ENCODE results near the gene VAMP2.

Gene VAMP2

GRCh38 chr17:8117367-8117979 lies 45.3 kb downstream of the VAMP2 start:
- Histone ChIP-seq H3K27me3 (ENCODE audit: low read depth, low read length) (peaks cover 37% of the 10 kb centered on the region), H3K9me3 (ENCODE audit: control insufficient read depth in 1 of 2, low read length in 2 of 2) (no peaks in the 10 kb centered on the region), H3K4me1 (ENCODE audit: control insufficient read depth in 1 of 2, insufficient read depth in 2 of 2, low read length in 2 of 2) (peaks cover 20 to 36% of the 10 kb centered on the region in 2 donors), H3K4me3 (ENCODE audit: low read depth in 1 of 2, low read length in 2 of 2) (peak overlapping the region; percentile 75 to 84), H3K27ac (ENCODE audit: low read length) (no peak overlapping the region), H3K36me3 (ENCODE audit: control insufficient read depth in 1 of 2, insufficient read depth in 2 of 2, low read length in 2 of 2) (no peaks in the 10 kb centered on the region)

GRCh38 chr17:8116776-8117175 lies 46.0 kb downstream of the VAMP2 start:
- Histone ChIP-seq H3K9me3 (ENCODE audit: control insufficient read depth in 1 of 2, low read length in 2 of 2) (no peaks in the 10 kb centered on the region), H3K27me3 (ENCODE audit: low read depth, low read length) (peaks cover 41% of the 10 kb centered on the region), H3K4me1 (ENCODE audit: control insufficient read depth in 1 of 2, insufficient read depth in 2 of 2, low read length in 2 of 2) (peaks cover 20 to 29% of the 10 kb centered on the region in 2 donors), H3K27ac (ENCODE audit: low read length) (no peak overlapping the region), H3K36me3 (ENCODE audit: control insufficient read depth in 1 of 2, insufficient read depth in 2 of 2, low read length in 2 of 2) (no peaks in the 10 kb centered on the region), H3K4me3 (ENCODE audit: low read depth in 1 of 2, low read length in 2 of 2) (no peak overlapping the region)

- Histone ChIP-seq H3K9me3 (ENCODE audit: control insufficient read depth in 1 of 2, low read length in 2 of 2) (no peaks in the 10 kb centered on the region), H3K36me3 (ENCODE audit: control insufficient read depth in 1 of 2, insufficient read depth in 2 of 2, low read length in 2 of 2) (no peaks in the 10 kb centered on the region), H3K4me1 (ENCODE audit: control insufficient read depth in 1 of 2, insufficient read depth in 2 of 2, low read length in 2 of 2) (peaks cover 0 to 7% of the 10 kb centered on the region in 2 donors), H3K4me3 (ENCODE audit: low read depth in 1 of 2, low read length in 2 of 2) (no peak overlapping the region), H3K27me3 (ENCODE audit: low read depth, low read length) (peaks cover 52% of the 10 kb centered on the region), H3K27ac (ENCODE audit: low read length) (no peak overlapping the region)
Observed at GRCh38 chr17:8110907-8111306, 51.8 kb downstream of the VAMP2 start.

- Histone ChIP-seq H3K27me3 (ENCODE audit: low read depth, low read length) (peaks cover 47% of the 10 kb centered on the region), H3K9me3 (ENCODE audit: control insufficient read depth in 1 of 2, low read length in 2 of 2) (no peaks in the 10 kb centered on the region), H3K27ac (ENCODE audit: low read length) (no peak overlapping the region), H3K4me1 (ENCODE audit: control insufficient read depth in 1 of 2, insufficient read depth in 2 of 2, low read length in 2 of 2) (peaks cover 0 to 7% of the 10 kb centered on the region in 2 donors), H3K4me3 (ENCODE audit: low read depth in 1 of 2, low read length in 2 of 2) (peak overlapping the region in 1 of 2 donors; percentile 48), H3K36me3 (ENCODE audit: control insufficient read depth in 1 of 2, insufficient read depth in 2 of 2, low read length in 2 of 2) (no peaks in the 10 kb centered on the region)
Observed at GRCh38 chr17:8110456-8110804, 52.3 kb downstream of the VAMP2 start.

GRCh38 chr17:8109661-8110455 lies 52.9 kb downstream of the VAMP2 start:
- Histone ChIP-seq H3K4me3 (ENCODE audit: low read depth in 1 of 2, low read length in 2 of 2) (peak overlapping the region; percentile 16 to 48), H3K36me3 (ENCODE audit: control insufficient read depth in 1 of 2, insufficient read depth in 2 of 2, low read length in 2 of 2) (no peaks in the 10 kb centered on the region), H3K27me3 (ENCODE audit: low read depth, low read length) (peaks cover 43% of the 10 kb centered on the region), H3K27ac (ENCODE audit: low read length) (no peak overlapping the region), H3K4me1 (ENCODE audit: control insufficient read depth in 1 of 2, insufficient read depth in 2 of 2, low read length in 2 of 2) (peaks cover 0 to 7% of the 10 kb centered on the region in 2 donors), H3K9me3 (ENCODE audit: control insufficient read depth in 1 of 2, low read length in 2 of 2) (no peaks in the 10 kb centered on the region)

All from muscle layer of duodenum (tissue), 2 donors.